ENCODE results near the gene OR10A4.

DNA sequence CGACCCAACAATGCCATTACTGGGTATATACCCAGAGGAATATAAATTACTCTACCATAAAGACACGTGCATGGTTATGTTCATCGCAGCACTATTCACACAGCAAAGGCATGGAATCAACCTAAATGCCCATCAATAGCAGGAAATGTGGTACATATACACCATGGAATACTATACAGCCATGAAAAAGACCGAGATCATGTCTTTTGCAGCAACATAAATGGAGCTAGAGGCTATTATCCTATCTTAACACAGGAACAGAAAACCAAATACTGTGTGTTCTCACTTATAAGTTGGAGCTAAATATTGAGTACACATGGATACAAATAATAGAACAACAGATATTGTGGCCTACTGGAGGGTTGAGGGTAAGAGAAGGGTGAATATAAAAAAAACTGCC lies 12.4 kb downstream of the OR10A4 start:
- TF ChIP-seq, protein P1, sequence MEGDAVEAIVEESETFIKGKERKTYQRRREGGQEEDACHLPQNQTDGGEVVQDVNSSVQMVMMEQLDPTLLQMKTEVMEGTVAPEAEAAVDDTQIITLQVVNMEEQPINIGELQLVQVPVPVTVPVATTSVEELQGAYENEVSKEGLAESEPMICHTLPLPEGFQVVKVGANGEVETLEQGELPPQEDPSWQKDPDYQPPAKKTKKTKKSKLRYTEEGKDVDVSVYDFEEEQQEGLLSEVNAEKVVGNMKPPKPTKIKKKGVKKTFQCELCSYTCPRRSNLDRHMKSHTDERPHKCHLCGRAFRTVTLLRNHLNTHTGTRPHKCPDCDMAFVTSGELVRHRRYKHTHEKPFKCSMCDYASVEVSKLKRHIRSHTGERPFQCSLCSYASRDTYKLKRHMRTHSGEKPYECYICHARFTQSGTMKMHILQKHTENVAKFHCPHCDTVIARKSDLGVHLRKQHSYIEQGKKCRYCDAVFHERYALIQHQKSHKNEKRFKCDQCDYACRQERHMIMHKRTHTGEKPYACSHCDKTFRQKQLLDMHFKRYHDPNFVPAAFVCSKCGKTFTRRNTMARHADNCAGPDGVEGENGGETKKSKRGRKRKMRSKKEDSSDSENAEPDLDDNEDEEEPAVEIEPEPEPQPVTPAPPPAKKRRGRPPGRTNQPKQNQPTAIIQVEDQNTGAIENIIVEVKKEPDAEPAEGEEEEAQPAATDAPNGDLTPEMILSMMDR (IDR thresholded peaks at IDR 0.05): no peak
- TF ChIP-seq ZFX (IDR thresholded peaks at IDR 0.05; ENCODE audit: borderline replicate concordance): no peak
